Activated CD8-positive, alpha-beta memory T cell treated with anti-CD3 and anti-CD28 coated beads, Interleukin-2, amount 50 U/mL, for 1 hour (primary cell): ENCODE data around the gene JAML.
A peak's percentile ranks its signal among the peaks of the same experiment; 100 is the strongest.

Experiments
- DNase-seq: peaks from one replicate; pipeline ENCODE4 v3.0.0-alpha.2; 2020; ENCODE audit errors: extremely low read depth

JAML gene

GRCh38 chr11:118240999-118241763, 16.4 kb upstream of the JAML start:
- peak; percentile 59 for DNase-seq

GRCh38 chr11:118239509-118240205, 14.8 kb upstream of the JAML start:
- no peak for DNase-seq

- DNase-seq, result no peak
Measured at GRCh38 chr11:118238929-118239328, 14.1 kb upstream of the JAML start.

GRCh38 chr11:118238421-118238820, 13.6 kb upstream of the JAML start:
- no peak for DNase-seq

GRCh38 chr11:118236170-118236569, 11.4 kb upstream of the JAML start:
- DNase-seq, result no peak

GRCh38 chr11:118234833-118235232, 10.0 kb upstream of the JAML start:
- DNase-seq, result no peak

GRCh38 chr11:118233850-118234249, 9.0 kb upstream of the JAML start:
- DNase-seq, result no peak

- no peak for DNase-seq
Measured at GRCh38 chr11:118233377-118233776, 8.6 kb upstream of the JAML start.

- DNase-seq, result no peak
Measured at GRCh38 chr11:118232659-118233058, 7.8 kb upstream of the JAML start.

- DNase-seq, result no peak
Measured at GRCh38 chr11:118231461-118231860, 6.7 kb upstream of the JAML start.

- no peak for DNase-seq
Measured at GRCh38 chr11:118230088-118230487, 5.3 kb upstream of the JAML start.

- DNase-seq, result no peak
Measured at GRCh38 chr11:118229274-118229847, 4.5 kb upstream of the JAML start.

- DNase-seq, result no peak
Measured at GRCh38 chr11:118227865-118228785, 3.3 kb upstream of the JAML start.

- no peak for DNase-seq
Measured at GRCh38 chr11:118226781-118227180, 2.0 kb upstream of the JAML start.

- DNase-seq, result no peak
Measured at GRCh38 chr11:118226296-118226695, 1.5 kb upstream of the JAML start.

- no peak for DNase-seq
Measured at GRCh38 chr11:118223992-118224391, 819 bp downstream of the JAML start.

- no peak for DNase-seq
Measured at GRCh38 chr11:118223570-118223969, 1.2 kb downstream of the JAML start.

GRCh38 chr11:118222437-118222836, 2.4 kb downstream of the JAML start:
- no peak for DNase-seq

- DNase-seq, result no peak
Measured at GRCh38 chr11:118221419-118221818, 3.4 kb downstream of the JAML start.

- DNase-seq, result no peak
Measured at GRCh38 chr11:118219732-118220131, 5.1 kb downstream of the JAML start.

GRCh38 chr11:118219244-118219643, 5.6 kb downstream of the JAML start:
- no peak for DNase-seq

GRCh38 chr11:118217575-118217974, 7.2 kb downstream of the JAML start:
- DNase-seq, result no peak
